ENCODE measurements around the gene ANKRD31.

The ANKRD31 gene

DNA sequence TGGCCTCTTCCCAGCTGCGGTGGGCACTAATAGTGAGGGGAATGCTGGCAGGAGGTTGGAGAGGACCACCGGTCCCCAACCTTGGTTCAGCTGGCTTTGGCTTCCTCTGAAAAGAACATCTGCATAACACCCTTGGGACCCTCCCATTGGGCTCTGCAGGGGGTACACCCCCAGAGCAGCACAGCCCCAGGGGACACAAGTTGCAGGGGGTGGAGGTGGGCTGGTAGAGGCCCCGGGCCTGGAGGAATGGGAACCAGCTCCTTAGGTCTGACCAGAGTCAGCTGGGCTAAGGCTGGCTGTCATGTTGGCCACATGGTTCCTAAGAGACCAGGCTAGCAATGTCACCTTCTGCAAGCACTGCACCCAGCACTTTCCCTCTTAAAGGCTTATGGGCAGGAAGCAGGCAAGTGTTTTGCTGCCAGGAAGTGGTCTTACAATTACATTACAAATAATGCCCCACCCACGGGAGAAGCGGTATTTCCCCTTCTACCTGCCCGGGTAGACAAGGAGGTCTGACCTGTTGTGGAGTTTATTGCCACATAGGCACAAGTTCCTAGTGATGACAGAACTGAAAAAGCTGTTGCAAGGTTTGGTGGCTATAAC lies 202.4 kb downstream of the ANKRD31 start:
- no peak overlapping the region for H3K27ac ChIP-seq
- no peak for TF ChIP-seq ZFX (IDR thresholded peaks at IDR 0.05; ENCODE audit: borderline replicate concordance)

DNA sequence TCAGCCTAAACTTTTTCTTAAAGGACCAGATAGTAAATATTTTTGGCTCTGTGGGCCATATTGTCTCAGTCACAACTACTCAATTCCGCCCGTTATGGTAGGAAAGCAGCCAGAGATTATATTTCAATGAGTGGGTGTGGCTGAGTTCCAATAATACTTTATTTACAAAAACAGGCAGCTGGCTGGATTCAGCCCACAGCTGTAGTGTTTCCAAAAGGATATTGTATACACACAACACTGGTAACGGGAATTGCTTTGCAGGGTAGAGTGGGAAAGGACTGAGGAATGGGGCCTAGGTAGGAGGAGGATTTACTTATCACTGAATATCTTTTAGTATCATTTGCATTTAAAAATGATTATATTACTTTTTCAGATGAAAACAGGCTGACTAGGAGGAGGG lies 205.3 kb downstream of the ANKRD31 start:
- TF ChIP-seq, protein P1, sequence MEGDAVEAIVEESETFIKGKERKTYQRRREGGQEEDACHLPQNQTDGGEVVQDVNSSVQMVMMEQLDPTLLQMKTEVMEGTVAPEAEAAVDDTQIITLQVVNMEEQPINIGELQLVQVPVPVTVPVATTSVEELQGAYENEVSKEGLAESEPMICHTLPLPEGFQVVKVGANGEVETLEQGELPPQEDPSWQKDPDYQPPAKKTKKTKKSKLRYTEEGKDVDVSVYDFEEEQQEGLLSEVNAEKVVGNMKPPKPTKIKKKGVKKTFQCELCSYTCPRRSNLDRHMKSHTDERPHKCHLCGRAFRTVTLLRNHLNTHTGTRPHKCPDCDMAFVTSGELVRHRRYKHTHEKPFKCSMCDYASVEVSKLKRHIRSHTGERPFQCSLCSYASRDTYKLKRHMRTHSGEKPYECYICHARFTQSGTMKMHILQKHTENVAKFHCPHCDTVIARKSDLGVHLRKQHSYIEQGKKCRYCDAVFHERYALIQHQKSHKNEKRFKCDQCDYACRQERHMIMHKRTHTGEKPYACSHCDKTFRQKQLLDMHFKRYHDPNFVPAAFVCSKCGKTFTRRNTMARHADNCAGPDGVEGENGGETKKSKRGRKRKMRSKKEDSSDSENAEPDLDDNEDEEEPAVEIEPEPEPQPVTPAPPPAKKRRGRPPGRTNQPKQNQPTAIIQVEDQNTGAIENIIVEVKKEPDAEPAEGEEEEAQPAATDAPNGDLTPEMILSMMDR (IDR thresholded peaks at IDR 0.05): no peak
- TF ChIP-seq ZFX (IDR thresholded peaks at IDR 0.05; ENCODE audit: borderline replicate concordance): no peak

DNA sequence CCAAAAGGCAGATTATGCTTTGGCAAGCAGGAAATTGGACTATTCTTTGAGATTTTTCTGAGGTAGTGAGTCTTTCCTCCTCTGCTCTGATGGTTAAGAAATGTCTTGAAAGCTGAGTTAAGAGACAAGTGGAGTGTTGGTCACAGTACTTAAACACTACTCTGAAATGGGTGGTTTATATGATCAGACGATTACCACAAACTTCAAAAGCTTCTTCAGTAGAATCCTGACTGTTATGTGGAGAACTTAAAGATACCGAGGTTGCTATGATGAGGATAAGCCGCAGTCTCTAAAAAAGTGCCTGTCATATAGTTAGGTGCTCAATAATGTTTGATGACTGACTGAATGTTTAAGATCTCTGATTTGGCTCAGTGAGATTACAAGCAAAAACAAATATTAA lies 208.6 kb downstream of the ANKRD31 start:
- TF ChIP-seq, protein P1 (IDR thresholded peaks at IDR 0.05): no peak
- TF ChIP-seq ZFX (IDR thresholded peaks at IDR 0.05; ENCODE audit: borderline replicate concordance): no peak
- no peak overlapping the region for H3K27ac ChIP-seq

More for the DNA sequence above, 205.3 kb downstream of the ANKRD31 start:
- no peak overlapping the region for H3K27ac ChIP-seq

DNA sequence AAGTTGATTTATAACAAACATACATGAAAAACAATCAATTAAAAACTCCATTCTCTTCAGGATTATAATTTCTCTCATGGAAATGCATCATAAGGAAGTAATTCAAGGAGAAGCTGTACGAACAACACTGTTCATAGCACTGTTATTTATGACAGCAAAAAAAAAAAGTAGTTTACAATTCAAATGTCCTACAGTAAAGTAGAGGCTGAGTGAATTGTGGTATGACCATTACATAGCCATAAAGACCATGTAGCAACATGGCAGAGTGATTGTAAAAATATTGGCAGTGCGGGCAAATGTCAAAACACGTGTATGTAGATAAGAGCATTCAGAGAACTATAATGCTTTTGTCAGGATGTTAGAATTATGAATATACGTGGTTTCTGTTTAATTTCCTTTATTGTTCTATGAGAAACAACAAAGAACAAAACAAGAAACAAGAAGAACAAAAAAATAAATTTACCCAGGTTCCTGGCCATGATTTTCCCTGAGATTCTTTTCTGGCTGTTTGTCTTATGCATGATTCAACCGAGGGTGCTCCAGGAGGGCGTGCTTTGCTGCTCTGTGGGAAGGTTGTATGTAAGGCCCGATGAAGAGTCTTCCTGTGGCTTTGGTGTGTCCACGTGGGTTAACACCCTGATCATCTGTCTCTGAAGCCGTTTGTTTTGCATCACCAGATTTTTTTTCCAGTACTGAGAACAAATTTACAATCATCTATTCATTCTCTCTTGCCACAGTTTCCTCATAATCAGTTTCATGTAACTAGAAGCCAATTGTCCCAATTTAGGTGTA lies 213.1 kb downstream of the ANKRD31 start:
- no peak overlapping the region for H3K27ac ChIP-seq
- TF ChIP-seq ZFX (IDR thresholded peaks at IDR 0.05; ENCODE audit: borderline replicate concordance): no peak
- TF ChIP-seq, protein P1 (IDR thresholded peaks at IDR 0.05): no peak

- no peak overlapping the region for H3K27ac ChIP-seq
- TF ChIP-seq, protein P1 (IDR thresholded peaks at IDR 0.05): no peak
- no peak for TF ChIP-seq ZFX (IDR thresholded peaks at IDR 0.05; ENCODE audit: borderline replicate concordance)
These were observed 214.9 kb downstream of the ANKRD31 start for GRCh38 chr5:75021800-75022199.

DNA sequence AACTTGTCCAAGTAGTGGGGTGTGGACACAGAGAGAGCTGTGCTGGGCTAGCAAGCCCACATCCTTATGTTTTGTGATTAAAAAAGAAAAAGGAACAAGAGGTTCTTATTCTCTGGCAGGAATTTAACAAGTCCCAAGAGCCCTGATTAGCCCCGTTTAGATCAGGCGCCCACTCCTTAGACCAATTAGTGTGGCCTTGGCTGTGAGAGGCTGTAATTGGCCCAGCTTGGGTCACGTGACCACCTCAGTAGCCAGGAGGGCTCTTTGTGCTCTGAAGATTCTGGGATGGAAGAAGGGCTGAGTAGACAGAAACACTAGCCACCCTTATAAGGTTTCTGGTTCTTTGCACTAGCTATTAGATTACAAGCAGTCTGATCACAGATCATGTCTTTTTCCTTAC lies 215.5 kb downstream of the ANKRD31 start:
- no peak overlapping the region for H3K27ac ChIP-seq
- TF ChIP-seq ZFX (IDR thresholded peaks at IDR 0.05; ENCODE audit: borderline replicate concordance): no peak
- TF ChIP-seq, protein P1 (IDR thresholded peaks at IDR 0.05): no peak

- no peak for TF ChIP-seq ZFX (IDR thresholded peaks at IDR 0.05; ENCODE audit: borderline replicate concordance)
- TF ChIP-seq, protein P1 (IDR thresholded peaks at IDR 0.05): no peak
- H3K27ac ChIP-seq: no peak overlapping the region
These were observed 216.5 kb downstream of the ANKRD31 start for GRCh38 chr5:75020016-75020656.
